GM19240 (cell line): ENCODE data around the gene GPR32.
"Not testable (repeated sequence)": the region's sequence is repeated elsewhere in the genome, so short reads cannot be mapped to it uniquely, and the experiment has no call there.

Experiments
- DNase-seq: peaks from one replicate; pipeline ENCODE4 v3.0.0; 2011; ENCODE audit warnings: low spot score; ENCODE audit not compliant: insufficient read length

Gene GPR32

DNA sequence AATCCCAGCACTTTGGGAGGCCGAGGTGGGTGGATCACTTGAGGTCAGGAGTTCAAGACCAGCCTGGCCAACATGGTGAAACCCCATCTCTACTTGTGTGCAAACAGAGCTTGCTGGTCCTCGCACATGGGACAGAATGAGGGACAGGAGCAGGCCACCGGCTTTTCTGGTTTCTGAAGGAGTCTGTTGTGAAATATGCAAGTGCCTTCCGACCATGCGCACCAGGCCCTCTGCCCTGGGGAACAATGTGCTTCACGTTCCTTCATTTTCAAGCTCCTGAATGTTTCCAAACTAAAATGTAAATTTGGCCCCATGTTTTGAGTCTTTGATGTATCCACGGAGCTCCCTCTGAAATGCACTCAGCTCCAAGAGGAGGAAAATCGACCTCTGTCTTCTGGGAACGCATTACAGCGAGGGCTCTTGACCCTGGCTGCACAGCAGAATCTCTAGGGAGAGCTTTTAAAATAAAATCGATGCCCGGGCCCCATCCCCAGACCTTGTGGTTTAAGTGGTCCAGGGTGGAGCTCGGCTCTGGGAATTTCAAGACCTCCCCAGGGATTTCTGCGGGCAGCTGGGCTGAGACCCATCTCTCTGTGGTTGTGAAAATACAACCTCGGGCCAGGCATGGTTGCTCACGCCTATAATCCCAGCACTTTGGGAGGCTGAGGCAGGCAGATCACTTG, 10.6 kb downstream of the GPR32 start:
- DNase-seq, result no peak

- not testable (repeated sequence) for DNase-seq
These were observed 13.5 kb downstream of the GPR32 start for GRCh38 chr19:50783848-50784152.

DNA sequence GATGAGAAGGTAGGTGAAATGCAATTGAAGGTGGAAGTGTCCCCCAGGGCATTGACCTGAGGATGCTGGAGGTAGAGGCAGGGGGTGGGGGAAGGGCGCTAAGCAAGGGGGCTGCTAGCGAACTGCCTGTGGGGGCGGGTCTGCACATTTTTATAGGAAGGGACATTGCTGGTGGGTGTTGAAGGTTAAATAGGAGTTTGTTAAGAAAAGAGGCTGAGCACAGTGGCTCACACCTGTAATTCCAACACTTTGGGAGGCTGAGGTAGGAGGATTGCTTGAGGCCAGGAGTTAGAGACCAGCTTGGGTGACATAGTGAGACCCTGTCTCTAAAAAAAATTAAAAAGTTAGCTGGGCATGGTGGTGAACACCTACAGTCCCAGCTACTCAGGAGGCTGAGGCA, 14.4 kb downstream of the GPR32 start:
- no peak for DNase-seq

DNA sequence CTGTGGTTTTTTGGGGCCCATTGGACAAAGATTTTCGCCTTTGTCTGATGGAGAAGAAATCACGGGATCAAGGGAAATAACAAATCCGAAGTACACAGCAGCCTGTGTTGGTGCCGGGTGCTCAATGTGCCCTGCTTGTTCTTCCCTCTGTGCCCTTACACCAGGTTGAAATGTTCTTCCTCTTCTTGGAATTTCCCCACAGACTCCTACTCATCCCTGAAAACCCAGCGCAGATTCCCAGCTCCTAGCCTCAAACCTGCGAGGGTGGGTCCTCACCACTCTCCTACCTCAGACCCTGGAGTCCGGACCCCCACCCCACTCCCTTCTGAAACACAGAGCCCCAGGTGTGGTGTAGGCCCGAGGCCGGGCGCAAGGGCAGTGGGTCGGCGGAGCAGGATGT, 15.1 kb downstream of the GPR32 start:
- DNase-seq, result no peak

GRCh38 chr19:50790396-50790795, 20.1 kb downstream of the GPR32 start, which contains the start of gene ACP4:
ACP4 (plus strand) TSS chr19:50790415; CDS start chr19:50790415, 0 bp downstream.
- no peak for DNase-seq

DNA sequence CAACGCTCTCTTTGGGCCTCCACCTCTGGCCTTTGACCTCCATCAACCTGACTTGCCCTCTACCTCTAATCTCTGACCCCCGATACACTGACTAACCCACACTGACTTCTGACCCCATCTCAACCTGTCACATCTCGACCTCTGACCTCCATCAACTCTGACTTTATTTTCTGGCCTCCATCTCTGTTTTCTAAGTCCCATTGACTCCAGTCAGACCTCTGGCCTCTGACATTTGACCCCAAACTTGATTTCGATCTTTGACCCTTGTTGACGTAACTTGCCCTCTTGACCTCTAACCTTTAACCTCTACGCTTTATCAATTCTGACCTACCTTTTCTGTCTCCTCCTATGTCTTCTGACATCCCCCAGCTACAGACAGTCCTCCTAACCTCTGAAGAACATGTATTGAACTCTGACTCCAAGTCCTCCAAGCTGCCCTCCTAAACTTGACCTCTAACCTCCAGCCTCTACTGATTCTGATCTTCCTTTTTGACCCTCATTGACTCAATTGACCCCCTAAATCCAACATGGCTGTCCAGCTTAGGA, 20.7 kb downstream of the GPR32 start:
- DNase-seq, result no peak

- DNase-seq, result no peak
These were observed 21.5 kb downstream of the GPR32 start for GRCh38 chr19:50791594-50792271.

GRCh38 chr19:50792272-50793250, 22.3 kb downstream of the GPR32 start:
- DNase-seq, result no peak

- DNase-seq, result no peak
These were observed 23.3 kb downstream of the GPR32 start for GRCh38 chr19:50793558-50794065.

- no peak for DNase-seq
These were observed 24.0 kb downstream of the GPR32 start for GRCh38 chr19:50794074-50794875.

- DNase-seq, result no peak
These were observed 24.8 kb downstream of the GPR32 start for GRCh38 chr19:50794876-50795663.

GRCh38 chr19:50795664-50796073, 25.4 kb downstream of the GPR32 start:
- DNase-seq, result no peak

- DNase-seq, result no peak
These were observed 25.9 kb downstream of the GPR32 start for GRCh38 chr19:50796128-50796633.

DNA sequence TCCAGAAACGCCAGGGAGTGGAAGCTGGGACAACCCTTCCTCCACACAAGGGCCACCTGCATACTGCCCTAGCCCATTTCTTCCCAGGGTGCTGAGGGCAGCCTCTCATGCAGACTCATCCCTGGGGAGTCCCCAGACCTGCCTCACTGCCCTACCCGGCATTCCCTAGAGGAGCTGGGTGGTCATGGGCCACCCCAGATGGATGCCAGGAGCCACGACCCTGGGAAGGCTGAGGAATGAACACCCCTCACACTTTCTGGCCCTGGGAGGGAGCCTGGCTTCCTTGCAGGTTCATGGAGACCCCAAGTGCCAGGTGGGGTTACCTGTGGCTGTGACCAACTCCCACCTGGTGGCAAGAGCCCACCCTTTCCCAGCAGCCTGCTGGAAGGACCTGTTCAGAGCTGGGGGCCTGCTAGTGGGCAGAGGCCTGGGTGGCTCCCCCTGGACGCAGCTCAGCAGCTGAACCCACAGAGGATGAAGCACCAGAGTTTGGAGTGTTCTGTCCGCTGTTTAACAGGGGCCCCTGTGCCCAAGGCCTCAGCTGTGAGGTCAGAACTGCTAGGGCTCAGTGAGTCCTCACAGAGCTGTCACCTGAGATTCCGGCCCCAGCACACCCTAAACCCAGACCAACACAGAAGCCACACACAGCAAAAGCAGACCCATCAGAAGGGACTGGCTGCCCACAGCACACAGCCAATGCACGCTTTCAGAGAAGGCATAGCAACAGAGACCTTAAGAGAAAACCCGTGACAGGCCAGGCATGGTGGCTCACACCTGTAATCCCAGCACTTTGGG, 26.6 kb downstream of the GPR32 start:
- DNase-seq, result no peak

DNA sequence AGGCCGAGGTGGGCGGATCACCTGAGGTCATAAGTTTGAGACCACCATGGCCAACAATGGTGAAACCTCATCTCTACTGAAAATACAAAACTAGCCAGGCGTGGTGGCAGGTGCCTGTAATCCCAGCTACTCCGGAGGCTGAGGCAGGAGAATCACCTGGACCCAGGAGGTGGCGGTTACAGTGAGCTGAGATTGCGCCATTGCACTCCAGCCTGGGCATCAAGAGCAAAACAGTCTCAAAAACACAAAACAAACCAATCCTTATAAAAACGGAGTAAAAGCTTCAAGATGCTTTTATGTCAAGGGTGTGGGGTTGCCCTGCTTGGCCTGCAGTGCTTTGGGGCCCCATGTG, 27.1 kb downstream of the GPR32 start:
- DNase-seq, result no peak

- no peak for DNase-seq
These were observed 27.8 kb downstream of the GPR32 start for GRCh38 chr19:50797781-50798658.

DNA sequence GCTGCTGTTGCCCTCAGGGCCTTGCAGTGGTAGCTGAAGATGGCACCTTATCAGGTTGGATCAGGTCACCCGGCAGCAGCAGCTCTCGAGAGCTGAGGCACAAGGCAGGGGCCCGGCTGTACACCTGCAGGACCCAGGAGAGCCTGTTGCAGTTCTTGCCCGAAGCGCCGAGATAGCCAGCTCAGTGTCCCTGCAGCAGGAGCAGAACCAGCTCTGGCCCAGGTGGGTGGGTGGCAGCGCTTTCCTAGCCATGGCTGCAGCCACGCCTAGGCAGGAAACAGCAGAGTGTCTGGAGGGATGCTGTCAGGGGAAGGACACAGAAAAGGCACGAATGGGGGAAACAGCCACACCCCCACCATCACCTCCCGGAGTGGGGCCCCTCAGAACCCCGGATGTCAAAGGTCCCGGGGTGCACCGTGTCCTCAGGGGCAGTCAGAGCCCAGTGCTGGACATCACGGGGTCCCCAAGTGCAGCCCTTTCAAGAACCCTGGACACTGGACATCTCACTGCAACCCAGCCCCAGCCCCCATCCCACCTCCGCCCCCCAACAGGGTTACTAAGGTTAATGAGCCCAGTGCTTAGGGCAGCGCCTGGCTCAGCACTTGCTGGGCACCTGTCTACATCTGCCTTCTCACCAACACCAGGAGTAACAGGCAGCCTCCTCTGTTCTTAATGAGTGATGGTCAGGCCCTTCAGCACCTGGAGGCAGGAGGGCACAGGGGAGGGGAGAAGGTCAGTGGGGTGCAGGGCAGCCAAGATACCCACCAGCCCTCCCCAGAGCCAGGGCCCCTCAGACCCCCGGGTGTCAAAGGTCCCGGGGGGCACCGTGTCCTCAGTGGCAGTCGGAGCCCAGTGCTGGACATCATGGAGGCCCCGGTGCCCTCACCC, 28.6 kb downstream of the GPR32 start:
- DNase-seq, result no peak
